NCI-H2107 (cell line): ENCODE results near the gene TRANK1.

Source experiments
- DNase-seq: peaks from one replicate; lab custom pipeline; 2025; lab: John Stamatoyannopoulos, UW

The TRANK1 gene

GRCh38 chr3:36800533-36801116 lies 144.2 kb downstream of the TRANK1 start:
- no peak for DNase-seq

- DNase-seq: no peak
Observed at GRCh38 chr3:36796881-36797280, 148.0 kb downstream of the TRANK1 start.

- DNase-seq: no peak
Observed at GRCh38 chr3:36796161-36796560, 148.7 kb downstream of the TRANK1 start.

- DNase-seq: no peak
Observed at GRCh38 chr3:36795622-36796021, 149.2 kb downstream of the TRANK1 start.

GRCh38 chr3:36792342-36792741 lies 152.5 kb downstream of the TRANK1 start:
- no peak for DNase-seq

GRCh38 chr3:36790765-36791164 lies 154.1 kb downstream of the TRANK1 start:
- DNase-seq: no peak

GRCh38 chr3:36786921-36787890 lies 157.6 kb downstream of the TRANK1 start:
- no peak for DNase-seq

- DNase-seq: no peak
Observed at GRCh38 chr3:36784138-36784635, 160.7 kb downstream of the TRANK1 start.

- no peak for DNase-seq
Observed at GRCh38 chr3:36777424-36778218, 167.2 kb downstream of the TRANK1 start.
